K562 (cell line): ENCODE data around the gene GRAMD1B. TPM values are rescaled to one million over a fixed set of nuclear protein-coding genes. Genes with fewer than 3 reads are reported as not detected.

Source experiments
- ATAC-seq: fragments of 200-7000 bp; cut with Tn5 transposase; 3 replicates; pipeline ENCODE4 v1.9.1; 2020; ENCODE audit warnings: moderate library complexity
- BruUV-seq: library from RNA; stranded (reverse); fragments of 400-500 nt; replicated peaks from 2 replicates; lab custom pipeline; 2021; lab: Mats Ljungman, UMichigan
- CTCF ChIA-PET: fragments of 300-600 bp; formaldehyde crosslinking; extraction: SDS; loops from one replicate; lab custom pipeline; 2021; ENCODE audit warnings: low intra/inter-chr PET ratio; lab: Yijun Ruan, JAX
- POLR2A ChIA-PET: fragments of 300-600, 350-650 bp; sonication (Branson Sonifier 250); formaldehyde crosslinking; extraction: SDS; loops from one replicate; lab custom pipeline; 2021; ENCODE audit warnings: antibody characterized with exemption, inconsistent platforms; lab: Yijun Ruan, JAX
- DNase-seq, 4 experiments: peaks; one replicate each; pipeline versions ENCODE4 v3.0.0 to v3.0.0-alpha.2; 2011 to 2018; ENCODE audit warnings: low spot score in 3 of 4, mixed read lengths in 3 of 4; ENCODE audit errors: extremely low read depth in 1 of 4
- FAIRE-seq: peaks from 2 replicates; lab custom pipeline; 2011; peaks lifted over from hg19 to GRCh38; lab: Jason Lieb, UNC
- H2AFZ ChIP-seq: 2 replicates; pipeline ENCODE4 v1.6.0; 2011; ENCODE audit warnings: low read depth, low read length, control low read depth, inconsistent platforms
- H3K27ac ChIP-seq: fragments of 200-600 bp; 3 replicates; pipeline ENCODE4 v1.8.0; 2011; ENCODE audit warnings: low read depth, mild to moderate bottlenecking, control low read depth, inconsistent platforms, low read length, moderate library complexity, mixed read lengths; ENCODE audit errors: extremely low read depth
- H3K27me3 ChIP-seq, 2 experiments: fragments of 300-600 bp in 1 of 2; 2 replicates in 1 of 2; 3 replicates in 1 of 2; pipeline versions ENCODE4 v1.6.0 to v1.8.0; 2011; ENCODE audit warnings: inconsistent platforms in 2 of 2, low read length in 2 of 2, mild to moderate bottlenecking in 1 of 2, mixed read lengths in 1 of 2, moderate library complexity in 1 of 2; ENCODE audit not compliant: control insufficient read depth in 2 of 2, insufficient read depth in 2 of 2
- H3K36me3 ChIP-seq: fragments of 300-600 bp; 3 replicates; pipeline ENCODE4 v1.8.0; 2011; ENCODE audit warnings: mild to moderate bottlenecking, low read length, inconsistent platforms; ENCODE audit not compliant: control insufficient read depth, insufficient read depth
- H3K4me1 ChIP-seq, 2 experiments: fragments of 200-600 bp in 1 of 2; replicated peaks in 1 of 2; 2 replicates in 1 of 2; 3 replicates in 1 of 2; pipeline versions ENCODE4 v1.5.1 to v1.8.0; 2011; ENCODE audit warnings: inconsistent platforms in 2 of 2, low read length in 2 of 2, mild to moderate bottlenecking in 1 of 2, mixed read lengths in 1 of 2, moderate library complexity in 1 of 2; ENCODE audit not compliant: control insufficient read depth in 2 of 2, insufficient read depth in 2 of 2
- H3K4me2 ChIP-seq: 2 replicates; pipeline ENCODE4 v1.6.1; 2011; ENCODE audit warnings: low read length, control low read depth, inconsistent platforms, mixed read lengths; ENCODE audit not compliant: insufficient read depth
- H3K4me3 ChIP-seq: fragments of 200-600 bp; sonication (generic), shearing (Covaris generic); 2 replicates; pipeline ENCODE4 v1.5.1; 2016; ENCODE audit warnings: control low read depth, inconsistent platforms
- H3K79me2 ChIP-seq: fragments of 200-600 bp; 3 replicates; pipeline ENCODE4 v1.8.0; 2011; ENCODE audit warnings: low read length, inconsistent platforms; ENCODE audit not compliant: control insufficient read depth, insufficient read depth
- H3K9ac ChIP-seq, 2 experiments: 2 replicates each; pipeline versions ENCODE4 v1.6.0 to v1.6.1; 2011; ENCODE audit warnings: low read depth in 2 of 2, low read length in 2 of 2, control low read depth in 1 of 2, inconsistent platforms in 1 of 2, mild to moderate bottlenecking in 1 of 2, mixed read lengths in 1 of 2; ENCODE audit not compliant: insufficient read depth in 1 of 2
- H3K9me1 ChIP-seq: one replicate; pipeline ENCODE4 v1.6.0; 2011; ENCODE audit warnings: inconsistent platforms, mild to moderate bottlenecking, low read length, moderate library complexity; ENCODE audit not compliant: control insufficient read depth, insufficient read depth
- H3K9me3 ChIP-seq: replicated peaks from 2 replicates; pipeline ENCODE4 v1.5.1; 2011; ENCODE audit warnings: low read depth, low read length, inconsistent platforms; ENCODE audit not compliant: control insufficient read depth, insufficient read depth
- H4K20me1 ChIP-seq: replicated peaks from 2 replicates; pipeline ENCODE4 v1.6.1; 2011; ENCODE audit warnings: low read length, inconsistent platforms, mixed read lengths; ENCODE audit not compliant: control insufficient read depth, insufficient read depth
- GABPB1 ChIP-seq: sonication (generic); formaldehyde crosslinking; IDR thresholded peaks from 2 replicates; pipeline ENCODE4 v1.8.0; 2022; ENCODE audit warnings: mild to moderate bottlenecking, missing genetic modification reagents
- KDM2B ChIP-seq: fragments of 250-450 bp; sonication (Bioruptor Pico); IDR thresholded peaks from 2 replicates; pipeline ENCODE4 v1.8.0; 2021; ENCODE audit warnings: mild to moderate bottlenecking, moderate library complexity
- MAFG ChIP-seq: fragments of 450-650 bp; conservative IDR thresholded peaks from 2 replicates; pipeline ENCODE4 v1.6.1; 2016; ENCODE audit warnings: missing genetic modification characterization, missing compliant biosample characterization
- MEF2A ChIP-seq: IDR thresholded peaks from 2 replicates; pipeline ENCODE4 v1.6.1; 2011; ENCODE audit warnings: low read depth, mild to moderate bottlenecking, low read length, moderate library complexity; ENCODE audit not compliant: control insufficient read depth
- PRMT5 ChIP-seq: sonication (generic); formaldehyde crosslinking; IDR thresholded peaks from 2 replicates; pipeline ENCODE4 v1.5.0; 2020; ENCODE audit warnings: missing genetic modification reagents
- SAP30 ChIP-seq: fragments of 200-600 bp; sonication (generic); IDR thresholded peaks from 2 replicates; pipeline ENCODE4 v1.6.1; 2012; ENCODE audit warnings: borderline replicate concordance, low read depth, mild to moderate bottlenecking, moderate library complexity, low read length, control low read depth, inconsistent platforms; ENCODE audit not compliant: insufficient read depth, poor library complexity, severe bottlenecking
- STAT5A ChIP-seq: IDR thresholded peaks from 2 replicates; pipeline ENCODE4 v1.6.1; 2012; ENCODE audit warnings: low read length, inconsistent platforms, borderline replicate concordance
- TCF7L2 ChIP-seq: fragments of 150-350 bp; IDR thresholded peaks from 2 replicates; pipeline ENCODE4 v1.6.1; 2016; ENCODE audit warnings: low read depth, mild to moderate bottlenecking, low read length, moderate library complexity
- ZBTB1 ChIP-seq: sonication (generic); formaldehyde crosslinking; IDR thresholded peaks from 2 replicates; pipeline ENCODE4 v1.8.1; 2023; ENCODE audit warnings: missing genetic modification reagents, low read depth, mild to moderate bottlenecking, borderline replicate concordance
- ZNF174 ChIP-seq: fragments of 250-450 bp; sonication (Bioruptor Pico); IDR thresholded peaks from 2 replicates; pipeline ENCODE4 v1.4.0; 2020; ENCODE audit warnings: mild to moderate bottlenecking
- ZNF639 ChIP-seq, 2 experiments: fragments of 200-800 bp in 1 of 2; sonication (Bioruptor generic) in 1 of 2; sonication (generic) in 1 of 2; formaldehyde crosslinking in 1 of 2; IDR thresholded peaks in 1 of 2; conservative IDR thresholded peaks in 1 of 2; 2 replicates each; pipeline versions ENCODE4 v1.5.0 to v1.6.1; 2016 to 2020; ENCODE audit warnings: missing compliant biosample characterization in 1 of 2, missing genetic modification characterization in 1 of 2, missing genetic modification reagents in 1 of 2
- ZNF778 ChIP-seq: fragments of 450-650 bp; formaldehyde crosslinking; IDR thresholded peaks from 2 replicates; pipeline ENCODE4 v1.4.0; 2020; ENCODE audit warnings: mild to moderate bottlenecking, moderate library complexity
- WGBS: fragments of 100-300 bp; shearing (Covaris generic); methylation state at CpG from one replicate; pipeline ENCODE4 v1.1.6; 2016; ENCODE audit warnings: low coverage, mixed read lengths; ENCODE audit not compliant: insufficient coverage; ENCODE audit errors: missing lambda C conversion rate; 5-methylcytosine and 5-hydroxymethylcytosine counted together
- in situ Hi-C: fragments of 300-500 bp; cut with MboI; formaldehyde crosslinking; loops from 4 replicates; pipeline ENCODE4 v1.15.0; 2018; ENCODE audit warnings: inconsistent platforms, mixed read lengths
- intact Hi-C: fragments of 100-400 bp; cut with micrococcal nuclease; formaldehyde crosslinking; loops from 2 replicates; pipeline ENCODE4 v1.14.2; 2022
- polyA plus RNA-seq, 8 experiments: library from polyadenylated mRNA; depleted of rRNA in 4 of 8; stranded (reverse) in 5 of 8; unstranded in 3 of 8; fragments of >200 nt; fragmentation: Nextera tagmentation in 2 of 8; fragmentation: Illumina TruSeq in 1 of 8; extraction: Ambion mirVana in 2 of 8; extraction: Trizol in 1 of 8; gene quantifications; 2 replicates each; pipeline versions ENCODE4 v1.2.1 to v1.2.3, GENCODE V29; 2011 to 2014; ENCODE audit warnings: inconsistent platforms in 1 of 8, missing spikeins in 1 of 8
- total RNA-seq, 7 experiments: library from RNA; depleted of rRNA in 6 of 7; stranded (reverse); fragments of >200 nt in 6 of 7; fragmentation: Illumina TruSeq in 2 of 7; extraction: Trizol in 2 of 7; gene quantifications; 2 replicates each; pipeline versions ENCODE4 v1.2.1 to v1.2.3, GENCODE V29; 2011 to 2021; ENCODE audit warnings: low replicate concordance in 1 of 7
- TF ChIP-seq, protein P1 (sequence below), 2 experiments: IDR thresholded peaks; 2 replicates each; pipeline ENCODE4 v1.6.1; 2012; ENCODE audit warnings: improper control_type of control experiment in 2 of 2, low read depth in 2 of 2, low read length in 2 of 2, borderline replicate concordance in 1 of 2

Gene GRAMD1B
- total and polyA plus RNA-seq, 9 of the 15 experiments (the other 6 are each of a cell fraction or from before 2014, with no cell fraction given), result 0.31 TPM; not detected in 8

DNA sequence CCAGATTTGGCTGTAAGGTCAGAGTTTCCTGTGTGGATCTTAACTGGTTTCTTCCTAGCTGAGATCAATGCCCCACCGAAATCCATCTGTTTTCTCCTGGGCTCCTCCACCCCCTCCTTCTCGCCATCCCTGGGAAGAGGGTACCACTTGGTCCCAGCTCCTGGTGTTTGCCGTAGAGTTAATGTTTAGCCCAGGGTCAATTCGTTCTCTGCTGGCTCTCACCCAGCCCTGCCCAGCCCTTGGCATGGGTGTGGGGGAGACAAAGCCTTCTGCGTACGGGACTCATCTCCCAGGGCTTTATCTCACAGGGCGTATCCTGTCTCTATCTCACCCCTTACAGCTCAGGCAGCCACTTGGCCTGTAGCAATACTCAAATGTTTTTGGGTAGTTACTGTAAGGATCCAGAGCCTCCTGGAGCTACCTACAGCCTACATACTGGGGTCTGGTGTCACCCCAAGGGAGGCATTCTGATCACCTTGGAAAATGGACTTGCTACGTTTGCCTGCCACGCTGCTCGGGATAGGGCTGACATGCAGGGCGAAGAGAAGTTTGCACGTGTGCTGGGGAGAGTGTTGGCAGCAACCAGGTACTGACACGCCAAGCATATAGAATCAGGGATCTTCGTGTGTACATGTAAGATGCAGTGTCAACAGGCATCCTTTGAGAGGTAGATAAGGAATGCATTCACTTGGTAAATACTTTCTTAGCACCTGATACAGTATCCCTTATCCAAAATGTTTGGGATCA lies 158.2 kb downstream of the GRAMD1B start:
- ChIA-PET CTCF (no interaction called here), POLR2A (no interaction called here)
- WGBS, result under 1% methylated on average over 14 of the region's 14 CpGs

More for the DNA sequence above, 158.2 kb downstream of the GRAMD1B start:
- Histone ChIP-seq H3K79me2 (no peaks in the 10 kb centered on the region), H3K4me3 (no peak overlapping the region), H3K4me2 (no peak overlapping the region), H4K20me1 (0 out of 2 replicates have a peak, but pooled peaks cover 5% of the 10 kb centered on the region), H3K36me3 (no peaks in the 10 kb centered on the region), H3K27me3 (peaks cover 2 to 55% of the 10 kb centered on the region in 2 experiments; a peak in 4 of 5 replicates), H3K27ac (no peak overlapping the region), H3K9me3 (no peaks in the 10 kb centered on the region), H2AFZ (no peak overlapping the region), H3K9ac (no peak overlapping the region), H3K9me1 (no peaks in the 10 kb centered on the region), H3K4me1 (no peaks in the 10 kb centered on the region)
- DNase-seq, result no peak
- in situ Hi-C loops (no loop called here), intact Hi-C loops (no loop called here)
- no TSS peak for BruUV-seq
- no peak for TF ChIP-seq STAT5A
- TF ChIP-seq ZNF639 (CRISPR knock-in tag; conservative IDR thresholded peaks at IDR 0.05 in 1 of 2, IDR thresholded peaks at IDR 0.05 in 1 of 2), result no peak
- TF ChIP-seq, protein P1, sequence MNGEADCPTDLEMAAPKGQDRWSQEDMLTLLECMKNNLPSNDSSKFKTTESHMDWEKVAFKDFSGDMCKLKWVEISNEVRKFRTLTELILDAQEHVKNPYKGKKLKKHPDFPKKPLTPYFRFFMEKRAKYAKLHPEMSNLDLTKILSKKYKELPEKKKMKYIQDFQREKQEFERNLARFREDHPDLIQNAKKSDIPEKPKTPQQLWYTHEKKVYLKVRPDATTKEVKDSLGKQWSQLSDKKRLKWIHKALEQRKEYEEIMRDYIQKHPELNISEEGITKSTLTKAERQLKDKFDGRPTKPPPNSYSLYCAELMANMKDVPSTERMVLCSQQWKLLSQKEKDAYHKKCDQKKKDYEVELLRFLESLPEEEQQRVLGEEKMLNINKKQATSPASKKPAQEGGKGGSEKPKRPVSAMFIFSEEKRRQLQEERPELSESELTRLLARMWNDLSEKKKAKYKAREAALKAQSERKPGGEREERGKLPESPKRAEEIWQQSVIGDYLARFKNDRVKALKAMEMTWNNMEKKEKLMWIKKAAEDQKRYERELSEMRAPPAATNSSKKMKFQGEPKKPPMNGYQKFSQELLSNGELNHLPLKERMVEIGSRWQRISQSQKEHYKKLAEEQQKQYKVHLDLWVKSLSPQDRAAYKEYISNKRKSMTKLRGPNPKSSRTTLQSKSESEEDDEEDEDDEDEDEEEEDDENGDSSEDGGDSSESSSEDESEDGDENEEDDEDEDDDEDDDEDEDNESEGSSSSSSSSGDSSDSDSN (IDR thresholded peaks at IDR 0.05; ENCODE audit: borderline replicate concordance in 1 of 2, low read depth in 2 of 2, low read length in 2 of 2), result no peak
- no peak for TF ChIP-seq TCF7L2
- TF ChIP-seq MAFG (tag), result no peak
- no peak for TF ChIP-seq MEF2A
- TF ChIP-seq PRMT5 (CRISPR knock-in tag), result no peak
- TF ChIP-seq ZNF174, result no peak
- TF ChIP-seq ZNF778 (CRISPR knock-in tag), result no peak
- no peak for TF ChIP-seq ZBTB1
- TF ChIP-seq KDM2B (CRISPR knock-in tag), result no peak
- TF ChIP-seq GABPB1 (CRISPR knock-in tag), result no peak
- no peak for TF ChIP-seq SAP30
- ATAC-seq, result no peak
- no peak for FAIRE-seq
